H9 (cell line): ENCODE data around the gene LMO1. TPM values are rescaled to one million over a fixed set of nuclear protein-coding genes. Genes with fewer than 3 reads are reported as not detected.

Experiments used
- DNase-seq: peaks from one replicate; pipeline ENCODE4 v3.0.0-alpha.2; 2017
- H2AFZ ChIP-seq: one replicate; pipeline ENCODE4 v1.6.1; 2013; ENCODE audit warnings: mild to moderate bottlenecking, low read length, control low read depth, moderate library complexity
- H2AK5ac ChIP-seq: 2 replicates; pipeline ENCODE4 v1.6.1; 2013; ENCODE audit warnings: low read length, control low read depth, mixed read lengths; ENCODE audit not compliant: insufficient read length
- H2BK120ac ChIP-seq: one replicate; pipeline ENCODE4 v1.6.1; 2013; ENCODE audit warnings: low read depth, mild to moderate bottlenecking, low read length, control low read depth, inconsistent platforms; ENCODE audit not compliant: poor library complexity, severe bottlenecking
- H2BK12ac ChIP-seq: 2 replicates; pipeline ENCODE4 v1.6.1; 2013; ENCODE audit warnings: low read length, control low read depth, mixed read lengths, low read depth; ENCODE audit not compliant: insufficient read length
- H2BK15ac ChIP-seq: 2 replicates; pipeline ENCODE4 v1.6.1; 2013; ENCODE audit warnings: low read depth, low read length, control low read depth
- H2BK20ac ChIP-seq: one replicate; pipeline ENCODE4 v1.6.1; 2013; ENCODE audit warnings: low read depth, mild to moderate bottlenecking, low read length, control low read depth, inconsistent platforms; ENCODE audit not compliant: poor library complexity, severe bottlenecking
- H2BK5ac ChIP-seq: 2 replicates; pipeline ENCODE4 v1.6.1; 2013; ENCODE audit warnings: low read length, control low read depth, mixed read lengths; ENCODE audit not compliant: insufficient read length
- H3K14ac ChIP-seq: 2 replicates; pipeline ENCODE4 v1.6.1; 2013; ENCODE audit warnings: low read length, control low read depth; ENCODE audit not compliant: insufficient read depth
- H3K18ac ChIP-seq: 2 replicates; pipeline ENCODE4 v1.6.1; 2013; ENCODE audit warnings: low read depth, mild to moderate bottlenecking, mixed read lengths, low read length, control low read depth; ENCODE audit not compliant: insufficient read length
- H3K23ac ChIP-seq: 2 replicates; pipeline ENCODE4 v1.6.1; 2013; ENCODE audit warnings: low read length, control low read depth, mixed read lengths, low read depth; ENCODE audit not compliant: insufficient read length
- H3K23me2 ChIP-seq: 2 replicates; pipeline ENCODE4 v1.6.1; 2013; ENCODE audit warnings: low read depth, mild to moderate bottlenecking, mixed read lengths, low read length, control low read depth; ENCODE audit not compliant: insufficient read length, poor library complexity, severe bottlenecking
- H3K27ac ChIP-seq: 2 replicates; pipeline ENCODE4 v1.5.1; 2013; ENCODE audit warnings: low read length, control low read depth, mixed read lengths, low read depth; ENCODE audit not compliant: insufficient read length
- H3K27me3 ChIP-seq: 2 replicates; pipeline ENCODE4 v1.6.1; 2013; ENCODE audit warnings: low read length, control low read depth, inconsistent platforms; ENCODE audit not compliant: insufficient read depth
- H3K4ac ChIP-seq: 2 replicates; pipeline ENCODE4 v1.6.1; 2013; ENCODE audit warnings: low read depth, mild to moderate bottlenecking, control low read depth, inconsistent platforms, low read length, moderate library complexity
- H3K4me1 ChIP-seq: 2 replicates; pipeline ENCODE4 v1.6.1; 2013; ENCODE audit warnings: low read length, control low read depth, inconsistent platforms; ENCODE audit not compliant: insufficient read depth
- H3K4me2 ChIP-seq: 2 replicates; pipeline ENCODE4 v1.6.1; 2013; ENCODE audit warnings: low read length, control low read depth, mixed read lengths; ENCODE audit not compliant: insufficient read length, insufficient read depth
- H3K56ac ChIP-seq: 2 replicates; pipeline ENCODE4 v1.6.1; 2013; ENCODE audit warnings: low read depth, mild to moderate bottlenecking, mixed read lengths, low read length, control low read depth; ENCODE audit not compliant: insufficient read length
- H3K79me1 ChIP-seq: 2 replicates; pipeline ENCODE4 v1.6.1; 2013; ENCODE audit warnings: low read depth, mild to moderate bottlenecking, moderate library complexity, low read length, control low read depth, inconsistent platforms; ENCODE audit not compliant: insufficient read depth, poor library complexity, severe bottlenecking
- H3K79me2 ChIP-seq: 2 replicates; pipeline ENCODE4 v1.6.1; 2013; ENCODE audit warnings: low read length, control low read depth, inconsistent platforms; ENCODE audit not compliant: insufficient read depth
- H3K9ac ChIP-seq: 2 replicates; pipeline ENCODE4 v1.6.1; 2013; ENCODE audit warnings: low read length, control low read depth, mixed read lengths; ENCODE audit not compliant: insufficient read length; ENCODE audit errors: extremely low read depth
- H3K9me3 ChIP-seq: one replicate; pipeline ENCODE4 v1.6.1; 2013; ENCODE audit warnings: low read depth, low read length, inconsistent platforms; ENCODE audit not compliant: control insufficient read depth
- H3T11ph ChIP-seq: one replicate; pipeline ENCODE4 v1.6.1; 2013; ENCODE audit warnings: mild to moderate bottlenecking, low read length, control low read depth, inconsistent platforms
- H4K20me1 ChIP-seq: one replicate; pipeline ENCODE4 v1.6.1; 2013; ENCODE audit not compliant: control insufficient read depth, insufficient read length, insufficient read depth
- H4K5ac ChIP-seq: 2 replicates; pipeline ENCODE4 v1.6.1; 2013; ENCODE audit warnings: low read depth, mild to moderate bottlenecking, mixed read lengths, low read length, control low read depth; ENCODE audit not compliant: insufficient read length
- H4K8ac ChIP-seq: replicated peaks from 2 replicates; pipeline ENCODE4 v1.6.1; 2013; ENCODE audit warnings: low read length, control low read depth, mixed read lengths, low read depth; ENCODE audit not compliant: insufficient read length
- H4K91ac ChIP-seq: 2 replicates; pipeline ENCODE4 v1.6.1; 2013; ENCODE audit warnings: low read depth, mild to moderate bottlenecking, moderate library complexity, mixed read lengths, low read length, control low read depth; ENCODE audit not compliant: insufficient read length
- H3K27ac Mint-ChIP-seq, 3 experiments: 2 replicates in 2 of 3; 3 replicates in 1 of 3; pipeline ENCODE4 v1.8.0; 2020 to 2021; ENCODE audit warnings: mixed read lengths in 3 of 3, mild to moderate bottlenecking in 1 of 3, moderate library complexity in 1 of 3
- H3K27me3 Mint-ChIP-seq: 2 replicates; pipeline ENCODE4 v1.8.0; 2021; ENCODE audit warnings: low read depth, mild to moderate bottlenecking, moderate library complexity, mixed read lengths
- H3K36me3 Mint-ChIP-seq, 3 experiments: 2 replicates in 2 of 3; 3 replicates in 1 of 3; pipeline ENCODE4 v1.8.0; 2020 to 2021; ENCODE audit warnings: low read depth in 3 of 3, mixed read lengths in 3 of 3; ENCODE audit not compliant: insufficient read depth in 1 of 3
- H3K4me1 Mint-ChIP-seq, 2 experiments: 2 replicates each; pipeline ENCODE4 v1.8.0; 2020; ENCODE audit warnings: mixed read lengths in 2 of 2
- H3K4me3 Mint-ChIP-seq, 2 experiments: 2 replicates in 1 of 2; 3 replicates in 1 of 2; pipeline ENCODE4 v1.8.0; 2020 to 2021; ENCODE audit warnings: mild to moderate bottlenecking in 2 of 2, mixed read lengths in 2 of 2, moderate library complexity in 1 of 2
- H3K9me3 Mint-ChIP-seq, 2 experiments: 2 replicates in 1 of 2; 3 replicates in 1 of 2; pipeline ENCODE4 v1.8.0; 2020; ENCODE audit warnings: mild to moderate bottlenecking in 2 of 2, mixed read lengths in 2 of 2, moderate library complexity in 1 of 2
- CTCF ChIP-seq: fragments of 200-600 bp; sonication (generic); conservative IDR thresholded peaks from 3 replicates; pipeline ENCODE4 v1.8.0; 2021; ENCODE audit warnings: antibody characterized with exemption, mild to moderate bottlenecking
- WGBS: extraction: QIAGEN DNeasy Blood & Tissue Kit; methylation state at CpG from one replicate; pipeline ENCODE4 v1.1.7; 2013; ENCODE audit warnings: missing lambda C conversion rate, low lambda C conversion rate, mixed read lengths; ENCODE audit not compliant: insufficient read length; ENCODE audit errors: extremely low coverage; 5-methylcytosine and 5-hydroxymethylcytosine counted together
- total RNA-seq: library from RNA; stranded (reverse); gene quantifications from 2 replicates; pipeline ENCODE4 v1.2.1, GENCODE V29; 2021

The LMO1 gene
- total RNA-seq, 1 experiment from 2014 or later = 0.50 TPM

DNA sequence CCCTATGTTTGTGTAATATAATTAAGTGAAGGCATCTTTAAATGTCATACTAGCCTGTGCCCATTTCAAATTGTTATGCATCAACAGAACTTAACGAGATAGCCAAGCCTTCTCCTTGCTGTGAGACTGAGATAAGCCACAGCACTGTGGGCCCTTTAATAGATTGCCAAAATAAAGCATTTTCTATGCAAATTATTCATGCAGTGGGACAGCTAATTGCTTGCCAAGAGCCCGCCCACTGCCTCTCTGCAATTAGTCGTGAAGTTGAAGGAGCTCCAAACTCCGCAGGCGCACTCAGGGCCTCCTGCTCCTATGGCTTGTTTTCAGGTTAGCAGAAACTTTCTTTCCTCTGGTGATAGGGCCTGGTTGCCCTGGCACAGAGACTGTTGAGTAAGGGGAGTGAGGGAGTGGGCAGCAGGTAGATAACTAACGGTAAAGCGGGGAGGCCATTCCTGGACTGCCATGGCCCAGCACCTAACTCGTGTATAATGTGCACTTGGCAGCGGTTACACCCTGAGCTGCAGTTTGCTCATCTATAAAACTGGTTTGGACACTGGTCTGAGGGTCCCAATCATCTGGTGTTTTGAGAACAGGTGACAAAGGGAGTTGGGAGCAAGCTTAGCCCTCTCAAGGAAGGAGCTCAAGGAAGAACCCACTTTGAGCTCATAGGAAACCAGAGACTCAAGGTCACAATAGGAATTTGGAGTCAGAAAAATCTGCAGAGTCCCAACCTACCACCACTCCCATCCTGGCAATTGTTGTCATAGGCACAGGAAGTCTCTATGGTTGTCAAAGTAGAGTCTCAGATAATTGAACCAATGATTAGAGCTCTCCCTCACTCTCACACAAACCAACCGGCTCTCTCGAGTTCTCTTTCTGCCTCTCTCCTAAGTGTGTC, 60.9 kb downstream of the LMO1 start:
- no peak overlapping the region for H2AFZ ChIP-seq
- H4K8ac ChIP-seq = no peak overlapping the region
- H3K14ac ChIP-seq = no peak overlapping the region
- H3K27me3 ChIP-seq = no peaks in the 10 kb centered on the region
- no peaks in the 10 kb centered on the region for H3K4me1 ChIP-seq
- H2AK5ac ChIP-seq = no peak overlapping the region
- no peak overlapping the region for H3K56ac ChIP-seq
- no peak for TF ChIP-seq CTCF
- H3K27ac ChIP-seq = no peak overlapping the region
- H3K9me3 ChIP-seq = no peaks in the 10 kb centered on the region
- H3K23ac ChIP-seq = no peak overlapping the region
- H2BK15ac ChIP-seq = no peak overlapping the region
- no peak overlapping the region for H3T11ph ChIP-seq
- no peak overlapping the region for H2BK120ac ChIP-seq
- Mint-ChIP-seq H3K27me3 (peaks cover 23% of the 10 kb centered on the region), H3K9me3 (no peaks in the 10 kb centered on the region), H3K4me3 (no peak overlapping the region), H3K27ac (no peak overlapping the region), H3K4me1 (peaks cover 12 to 13% of the 10 kb centered on the region in 2 experiments), H3K36me3 (no peaks in the 10 kb centered on the region)
- no peak overlapping the region for H3K4me2 ChIP-seq
- no peak overlapping the region for H4K91ac ChIP-seq
- H4K5ac ChIP-seq = no peak overlapping the region
- no peaks in the 10 kb centered on the region for H3K79me1 ChIP-seq
- peak; percentile 17 for DNase-seq
- H3K18ac ChIP-seq = no peak overlapping the region
- no peaks in the 10 kb centered on the region for H3K23me2 ChIP-seq
- no peak overlapping the region for H3K9ac ChIP-seq
- H3K79me2 ChIP-seq = no peaks in the 10 kb centered on the region
- WGBS = no CpG with 5 or more reads among the region's 11 CpGs
- no peak overlapping the region for H2BK12ac ChIP-seq
- H2BK5ac ChIP-seq = no peak overlapping the region
- no peak overlapping the region for H2BK20ac ChIP-seq
- no peaks in the 10 kb centered on the region for H4K20me1 ChIP-seq
- no peak overlapping the region for H3K4ac ChIP-seq
